Measurements from ENCODE around the gene PCNT. TPM values are rescaled to one million over a fixed set of nuclear protein-coding genes. Genes with fewer than 3 reads are reported as not detected.

PCNT gene
- total and polyA plus RNA-seq, 10 donors, result 6.4 to 43.7 (median 35.4) TPM

DNA sequence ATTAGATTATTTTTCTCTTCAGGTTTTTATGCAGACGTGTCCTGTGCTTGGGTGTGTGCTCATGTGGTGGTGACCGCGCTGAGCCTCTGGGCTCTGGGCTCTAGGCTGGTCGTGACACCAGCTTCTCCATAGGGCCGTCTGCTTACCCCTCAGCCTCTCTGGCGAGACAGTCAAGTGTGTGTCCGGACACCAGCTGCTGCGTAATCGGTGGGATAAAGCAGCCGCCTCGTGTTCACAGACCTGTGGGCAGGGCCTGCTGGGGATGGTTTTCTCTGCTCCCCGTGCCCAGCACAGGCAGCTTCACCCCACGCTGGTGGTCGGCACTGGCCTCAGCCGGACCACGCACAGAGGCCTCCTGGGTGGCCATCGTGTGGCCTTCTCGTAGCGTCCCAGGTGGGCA lies 101.1 kb downstream of the PCNT start:
- DNase-seq, result peak; percentile 68
- Histone ChIP-seq H3K4me3 (peak overlapping the region in 1 of 8 donors; percentile 12), H3K4me1 (peaks cover 0 to 21% (median 3%) of the 10 kb centered on the region in 6 donors), H3K9me3 (no peaks in the 10 kb centered on the region), H3K27me3 (replicated peaks in 1 of 7) (no peaks in the 10 kb centered on the region), H3K27ac (peak overlapping the region in 7 of 8 donors; percentile 51 to 90 (median 82)), H3K36me3 (peaks cover 0 to 91% (median 49%) of the 10 kb centered on the region in 6 donors)
- intact Hi-C loops (cut with DNase I; ENCODE audit: low total_unique reads), result no loop called here
- 80 to 92% (median 87%) methylated on average over 19 of the region's 19 CpGs for WGBS, 5 donors
- peak in 1 of 3 donors; percentile 3 for TF ChIP-seq POLR2AphosphoS5 (IDR thresholded peaks at IDR 0.05)
- TF ChIP-seq CTCF (IDR thresholded peaks at IDR 0.05 in 8 of 11, conservative IDR thresholded peaks at IDR 0.05 in 3 of 11), result no peak

DNA sequence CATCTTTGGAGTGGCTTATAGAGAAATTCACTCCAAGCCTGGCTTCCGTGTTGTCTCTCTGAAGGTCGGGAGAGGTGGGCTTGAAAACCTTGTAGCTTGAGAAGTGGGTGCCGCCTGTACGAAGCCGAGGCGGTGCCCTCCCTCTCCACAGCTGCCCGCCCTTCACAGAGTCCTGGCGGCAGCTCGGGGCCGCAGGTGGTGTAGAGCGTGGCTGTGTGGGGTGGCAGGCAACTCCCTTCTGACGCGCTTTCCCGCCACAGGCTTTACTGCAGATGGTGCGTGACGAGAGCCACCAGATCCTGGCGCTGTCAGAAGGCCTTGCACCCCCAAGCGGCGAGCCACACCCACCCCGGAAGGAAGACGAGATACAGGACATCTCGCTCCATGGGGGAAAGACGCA lies 101.6 kb downstream of the PCNT start:
- TF ChIP-seq CTCF (IDR thresholded peaks at IDR 0.05 in 8 of 11, conservative IDR thresholded peaks at IDR 0.05 in 3 of 11), result no peak
- peak; percentile 50 to 80 (median 63) for TF ChIP-seq POLR2AphosphoS5 (IDR thresholded peaks at IDR 0.05)
- TF ChIP-seq POLR2A (IDR thresholded peaks at IDR 0.05), result no peak
- Histone ChIP-seq H3K4me3 (peak overlapping the region in 1 of 8 donors; percentile 12), H3K36me3 (peaks cover 0 to 91% (median 53%) of the 10 kb centered on the region in 6 donors), H3K27me3 (replicated peaks in 1 of 7) (no peaks in the 10 kb centered on the region), H3K9me3 (no peaks in the 10 kb centered on the region), H3K4me1 (peaks cover 0 to 21% (median 3%) of the 10 kb centered on the region in 6 donors), H3K27ac (peak overlapping the region in 7 of 8 donors; percentile 51 to 90 (median 82))
- WGBS, 5 donors, result 79 to 89% (median 87%) methylated on average over 15 to 23 of the region's 23 CpGs
- intact Hi-C loops (cut with DNase I; ENCODE audit: low total_unique reads), result no loop called here
- DNase-seq, result peak; percentile 84

GRCh38 chr21:46426313-46427046 lies 102.5 kb downstream of the PCNT start:
- TF ChIP-seq POLR2AphosphoS5 (IDR thresholded peaks at IDR 0.05), result peak in 1 of 3 donors; percentile 17
- TF ChIP-seq POLR2A (IDR thresholded peaks at IDR 0.05), result no peak
- no peak for TF ChIP-seq CTCF (IDR thresholded peaks at IDR 0.05 in 8 of 11, conservative IDR thresholded peaks at IDR 0.05 in 3 of 11)
- no peaks in the 10 kb centered on the region for H3K9me3 ChIP-seq
- H3K36me3 ChIP-seq, result peaks cover 0 to 91% (median 61%) of the 10 kb centered on the region in 6 donors
- intact Hi-C loops (cut with DNase I; ENCODE audit: low total_unique reads), result no loop called here
- H3K4me1 ChIP-seq, result peaks cover 0 to 21% (median 3%) of the 10 kb centered on the region in 6 donors
- no peak overlapping the region for H3K4me3 ChIP-seq
- DNase-seq, result peak; percentile 56
- peak overlapping the region in 4 of 8 donors; percentile 82 to 90 (median 84) for H3K27ac ChIP-seq
- no peaks in the 10 kb centered on the region for H3K27me3 ChIP-seq (replicated peaks in 1 of 7)
- WGBS, 5 donors, result 96 to 98% (median 96%) methylated on average over 15 to 22 of the region's 22 CpGs

DNA sequence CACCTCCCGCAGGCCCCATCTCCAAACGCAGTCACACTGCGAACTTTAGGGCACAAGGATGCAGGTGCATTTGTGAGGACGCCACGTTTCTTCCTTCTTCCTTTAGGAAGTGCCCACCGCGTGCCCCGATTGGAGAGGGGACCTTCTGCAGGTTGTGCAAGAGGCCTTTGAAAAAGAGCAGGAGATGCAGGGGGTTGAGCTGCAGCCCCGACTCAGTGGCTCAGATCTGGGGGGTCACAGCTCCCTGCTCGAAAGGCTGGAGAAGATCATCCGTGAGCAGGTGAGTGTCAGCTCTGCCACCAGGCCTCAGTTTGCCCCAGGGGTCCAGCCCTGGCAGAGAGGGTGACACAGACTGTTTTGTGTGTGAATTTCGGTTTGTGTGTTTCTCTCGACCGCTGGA lies 103.6 kb downstream of the PCNT start:
- intact Hi-C loops (cut with DNase I; ENCODE audit: low total_unique reads), result no loop called here
- no peak for TF ChIP-seq POLR2AphosphoS5 (IDR thresholded peaks at IDR 0.05)
- no peak for TF ChIP-seq POLR2A (IDR thresholded peaks at IDR 0.05)
- TF ChIP-seq CTCF (IDR thresholded peaks at IDR 0.05 in 8 of 11, conservative IDR thresholded peaks at IDR 0.05 in 3 of 11), result no peak
- WGBS, 5 donors, result 91 to 96% (median 95%) methylated on average over 14 of the region's 14 CpGs
- Histone ChIP-seq H3K4me1 (peaks cover 0 to 20% (median 3%) of the 10 kb centered on the region in 6 donors), H3K4me3 (no peak overlapping the region), H3K27me3 (replicated peaks in 1 of 7) (no peaks in the 10 kb centered on the region), H3K27ac (no peak overlapping the region), H3K9me3 (no peaks in the 10 kb centered on the region), H3K36me3 (peaks cover 0 to 91% (median 63%) of the 10 kb centered on the region in 6 donors)
- DNase-seq, result peak; percentile 47

All from spleen (tissue), 11 donors.